ELR (cell line): Measurements from ENCODE around the gene EIF2B1.

Source experiments
- DNase-seq: peaks from one replicate; pipeline ENCODE4 v3.0.0-alpha.2; 2015; ENCODE audit warnings: low read depth

EIF2B1 gene

DNA sequence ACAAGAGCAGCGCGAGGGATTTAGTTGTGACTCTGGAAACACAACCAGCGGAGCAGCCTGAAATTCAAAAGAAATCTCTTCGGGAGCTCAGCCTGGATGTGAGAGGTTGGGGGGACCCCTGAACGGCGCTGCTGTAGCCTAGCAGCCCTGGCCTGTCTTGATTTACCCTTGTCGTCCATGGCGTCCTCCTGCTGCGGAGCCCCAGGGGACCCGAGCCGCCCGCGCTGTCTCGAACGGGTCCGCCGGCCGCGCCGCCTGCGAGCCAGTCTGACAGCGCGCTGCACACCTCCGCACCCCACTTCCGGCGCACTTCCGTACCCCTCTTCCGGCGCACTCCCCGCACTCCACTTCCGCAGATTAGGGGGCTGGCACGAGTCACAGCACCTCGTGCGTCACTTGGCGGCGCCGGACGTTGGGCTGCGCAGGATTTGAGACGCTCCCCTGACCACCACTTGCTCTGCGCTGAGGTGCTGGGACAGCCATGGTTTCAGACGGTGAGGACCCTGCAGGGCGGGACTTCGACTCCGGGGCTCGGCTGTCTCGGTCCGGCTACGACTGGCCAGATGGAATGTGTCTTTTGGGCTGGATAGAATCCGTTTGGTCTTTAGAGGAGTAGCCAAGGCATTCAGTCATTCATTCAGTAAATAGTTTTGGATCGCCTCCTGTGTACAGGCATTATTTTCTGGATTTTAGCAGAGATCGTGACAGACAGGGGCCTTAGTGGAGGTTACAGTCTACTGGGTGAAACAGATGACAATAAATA is at the start of gene EIF2B1, which contains the start of gene GTF2H3:
TSS of gene EIF2B1 (minus strand) at position 308 of the 763 bp plus-strand sequence. CDS start at position 179, 129 bp downstream.
TSS of gene GTF2H3 (plus strand) at position 451 of the 763 bp plus-strand sequence. CDS start at position 482, 31 bp downstream.
- DNase-seq = peak; percentile 98

DNA sequence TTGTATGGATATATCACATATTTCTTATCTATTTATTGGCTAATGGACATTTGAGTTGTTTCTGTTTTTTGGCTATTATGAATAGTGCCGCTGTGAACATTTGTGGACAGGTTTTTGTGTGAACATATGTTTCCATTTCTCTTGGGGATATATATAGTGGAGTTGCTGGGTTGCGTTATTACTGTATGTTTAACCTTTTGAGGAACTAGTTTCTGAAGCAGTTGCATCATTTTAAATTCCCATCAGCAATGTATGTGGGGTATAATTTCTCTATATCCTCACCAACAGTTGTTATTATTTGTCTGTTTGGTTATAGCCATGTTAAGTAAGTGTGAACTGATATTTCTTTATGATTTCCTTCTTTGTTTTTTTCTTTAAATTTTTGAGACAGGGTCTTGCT is 48.1 kb upstream of the EIF2B1 start:
- DNase-seq = no peak

DNA sequence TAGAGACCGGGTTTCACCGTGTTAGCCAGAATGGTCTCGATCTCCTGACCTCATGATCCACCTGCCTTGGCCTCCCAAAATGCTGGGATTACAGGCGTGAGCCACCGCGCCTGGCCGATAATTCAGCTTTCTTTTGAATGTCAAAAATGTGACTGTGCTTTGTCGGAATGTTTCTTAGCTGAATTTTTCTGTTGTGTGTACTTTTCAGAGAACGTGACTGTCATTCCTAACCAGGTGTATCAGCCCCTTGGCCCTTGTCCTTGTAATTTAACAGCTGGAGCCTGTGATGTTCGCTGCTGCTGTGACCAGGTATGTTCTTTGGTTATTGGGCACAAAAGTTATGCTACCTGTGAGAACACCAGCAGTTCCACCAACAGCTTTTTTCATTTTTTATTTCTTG is 45.5 kb upstream of the EIF2B1 start:
- DNase-seq = no peak

DNA sequence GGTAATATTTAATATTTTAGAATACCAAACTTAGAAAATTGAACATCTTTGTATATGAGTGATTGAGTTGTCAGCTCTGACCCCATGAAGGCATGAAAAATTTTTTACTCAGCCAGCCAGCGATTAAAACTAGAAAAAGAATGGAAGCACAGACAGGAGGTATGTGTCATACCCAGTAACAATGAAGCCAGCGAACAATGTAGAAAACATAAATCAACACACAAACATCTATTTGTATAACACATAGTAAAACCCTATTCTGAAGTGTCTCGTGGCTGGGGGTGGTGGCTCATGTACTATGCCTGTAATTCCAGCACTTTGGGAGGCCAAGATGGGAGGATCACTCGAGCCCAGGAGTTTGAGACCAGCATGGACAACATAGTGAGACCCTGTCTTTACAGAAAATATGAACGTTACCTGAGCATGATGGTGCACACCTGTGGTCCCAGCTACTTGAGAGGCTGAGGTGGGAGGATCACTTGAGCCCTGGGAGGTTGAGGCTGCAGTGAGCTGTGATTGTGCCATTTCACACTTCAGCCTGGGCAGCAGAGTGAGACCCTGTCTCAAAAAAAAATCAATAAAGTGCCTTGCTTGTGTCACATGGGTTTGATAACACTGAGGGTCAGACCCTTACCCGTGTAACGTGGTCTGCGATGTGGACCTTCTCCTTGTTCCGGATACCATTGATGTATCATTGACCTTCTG is 43.3 kb upstream of the EIF2B1 start:
- no peak for DNase-seq

DNA sequence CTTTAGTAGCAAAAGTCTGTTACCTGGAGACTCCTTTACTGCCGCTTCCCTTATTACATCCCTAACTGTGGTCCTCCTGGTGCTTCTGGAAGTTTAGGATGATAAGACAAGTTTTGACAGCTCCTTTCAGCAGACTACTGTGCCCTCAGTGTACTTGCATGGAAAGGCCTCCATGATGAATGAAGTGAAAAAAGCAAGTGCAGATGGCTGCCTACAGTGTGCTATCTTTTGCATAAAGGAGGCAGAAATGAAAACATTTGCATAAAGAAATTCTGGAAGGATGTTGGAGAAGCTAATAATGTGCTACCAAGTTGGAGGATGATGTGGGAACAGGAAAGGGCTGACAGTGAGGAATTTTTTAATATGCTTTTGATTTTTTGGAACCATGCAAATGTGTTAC is 42.0 kb upstream of the EIF2B1 start:
- no peak for DNase-seq

DNA sequence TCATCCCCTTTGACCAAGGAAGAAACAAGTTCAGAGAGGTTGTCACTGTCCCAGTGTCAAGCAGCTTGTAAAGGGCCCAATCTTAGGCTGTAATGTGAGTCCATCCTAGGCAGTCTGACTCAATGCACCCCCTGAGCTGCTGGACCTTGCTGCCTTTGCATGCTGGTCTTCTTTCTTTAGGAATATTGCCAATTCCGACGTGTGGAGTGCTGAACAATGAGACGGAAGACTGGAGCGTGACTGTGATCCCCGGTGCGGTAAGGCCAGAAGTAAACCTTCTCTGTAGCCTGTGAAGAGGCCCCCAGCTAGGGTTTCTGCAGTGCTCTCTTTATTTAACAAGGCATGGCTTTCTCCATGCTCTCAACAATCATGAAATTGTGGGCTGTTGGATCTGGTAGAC is 38.4 kb upstream of the EIF2B1 start:
- peak; percentile 18 for DNase-seq

DNA sequence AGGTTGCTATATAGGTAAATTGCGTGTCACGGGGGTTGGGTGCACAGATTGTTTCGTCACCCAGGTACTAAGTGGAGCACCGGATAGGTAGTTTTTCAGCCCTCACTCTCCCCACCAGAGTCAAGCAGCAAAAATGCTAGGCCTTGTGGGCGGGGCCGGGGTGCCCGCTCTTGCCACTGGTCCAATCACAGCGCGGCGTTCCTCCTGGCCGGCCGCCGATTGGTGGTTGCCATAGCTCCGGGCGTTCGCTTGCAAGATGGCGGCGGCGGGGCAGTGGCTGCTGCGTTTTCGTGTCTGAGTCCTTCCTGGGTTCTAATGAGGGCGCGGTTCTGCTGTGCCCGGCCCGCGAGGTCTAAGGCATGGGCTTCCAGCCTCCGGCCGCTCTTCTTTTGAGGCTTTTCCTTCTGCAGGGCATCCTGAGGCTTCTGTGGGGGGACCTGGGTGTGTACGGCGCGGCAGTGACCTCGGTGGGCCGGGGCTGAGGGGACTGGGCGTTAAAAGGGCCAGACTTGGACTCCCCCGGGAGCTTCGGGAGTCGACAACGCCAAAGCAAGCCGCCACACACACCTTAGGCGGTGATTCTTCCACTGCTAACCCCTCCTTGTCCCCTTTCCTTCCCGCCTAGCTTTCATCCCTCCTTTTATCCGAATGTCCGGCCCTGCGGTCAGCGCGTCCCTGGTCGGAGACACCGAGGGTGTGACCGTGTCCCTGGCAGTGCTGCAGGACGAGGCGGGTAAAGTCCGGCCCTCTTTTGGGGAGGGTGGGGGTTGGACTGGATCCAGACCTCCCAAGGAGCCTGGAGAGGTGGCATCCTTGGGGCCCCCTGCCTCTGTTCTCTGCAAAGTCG is 37.6 kb upstream of the EIF2B1 start, which contains the start of gene TCTN2:
TSS of gene TCTN2 (plus strand) at position 232 of the 847 bp plus-strand sequence. CDS start at position 360, 128 bp downstream.
- peak; percentile 95 for DNase-seq

DNA sequence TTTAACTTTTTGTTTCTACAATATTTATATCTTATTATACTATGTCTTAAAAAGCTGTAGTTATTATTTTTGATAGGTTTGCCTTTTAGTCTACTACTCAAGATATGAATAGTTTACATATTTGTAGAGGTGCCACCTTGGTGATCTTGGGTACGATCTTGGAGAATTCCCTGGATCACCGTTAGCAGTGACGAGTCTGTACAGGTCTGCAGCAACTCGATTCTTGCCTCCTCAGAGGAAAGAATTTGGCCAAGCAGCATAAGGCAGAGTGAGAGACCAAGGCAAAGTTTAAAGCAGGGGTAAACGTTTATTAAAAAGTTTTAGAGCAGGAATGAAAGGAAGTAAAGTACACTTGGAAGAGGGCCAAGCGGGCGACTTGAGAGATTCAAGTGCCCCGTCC is 34.3 kb upstream of the EIF2B1 start:
- DNase-seq = no peak

DNA sequence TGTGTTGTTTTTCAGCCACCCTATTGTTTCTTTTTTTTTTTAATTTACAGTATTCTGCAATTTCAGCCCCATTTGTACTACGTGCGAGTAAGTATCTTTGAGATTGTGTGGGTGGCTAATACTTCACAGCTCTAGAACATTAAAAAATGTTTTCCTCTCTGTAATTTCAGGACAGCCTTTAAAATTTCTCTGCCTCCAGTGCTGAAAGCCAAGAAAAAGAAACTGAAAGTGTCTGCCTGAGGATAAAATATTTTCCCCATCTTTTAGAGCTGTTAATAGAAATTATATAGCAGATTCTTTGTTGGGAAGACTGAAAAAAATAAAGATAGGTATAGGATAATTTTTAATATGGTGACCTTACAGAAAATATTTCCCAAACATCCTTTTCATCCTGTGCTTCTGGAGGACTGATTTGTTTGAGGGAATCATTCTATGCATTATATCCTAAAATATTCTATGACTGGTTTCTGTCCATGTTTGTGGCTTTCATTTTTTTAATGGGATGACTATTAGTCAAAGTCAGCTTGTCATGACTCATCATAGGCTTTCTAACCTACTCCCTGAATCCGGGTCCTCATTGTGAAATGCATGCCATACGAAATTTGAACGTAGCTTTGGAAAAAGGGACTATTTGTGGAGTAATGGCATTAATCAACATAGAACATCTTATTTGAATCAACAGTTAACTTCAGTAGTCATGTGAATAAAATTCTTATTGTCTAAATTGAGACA is 26.7 kb upstream of the EIF2B1 start:
- DNase-seq = peak; percentile 95

DNA sequence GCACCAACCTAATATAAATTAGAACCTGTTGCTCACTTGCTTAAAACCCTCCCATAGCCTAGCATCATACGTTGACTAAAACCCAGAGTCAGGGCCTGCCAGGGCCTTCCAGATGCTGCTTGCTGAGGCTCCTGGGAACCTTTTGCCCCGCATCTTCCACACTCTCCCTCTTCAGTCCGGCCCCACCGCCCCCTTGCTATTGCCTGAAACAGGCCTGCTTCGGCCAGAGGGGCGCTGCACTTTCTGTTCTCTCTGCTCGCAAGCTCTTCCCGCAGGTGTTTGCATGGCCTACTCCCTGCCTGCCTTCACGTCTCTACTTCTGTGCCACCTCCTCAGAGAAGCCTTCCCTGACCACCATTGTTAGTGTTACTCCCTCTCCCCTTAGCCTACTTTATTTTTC is 23.7 kb upstream of the EIF2B1 start:
- no peak for DNase-seq

DNA sequence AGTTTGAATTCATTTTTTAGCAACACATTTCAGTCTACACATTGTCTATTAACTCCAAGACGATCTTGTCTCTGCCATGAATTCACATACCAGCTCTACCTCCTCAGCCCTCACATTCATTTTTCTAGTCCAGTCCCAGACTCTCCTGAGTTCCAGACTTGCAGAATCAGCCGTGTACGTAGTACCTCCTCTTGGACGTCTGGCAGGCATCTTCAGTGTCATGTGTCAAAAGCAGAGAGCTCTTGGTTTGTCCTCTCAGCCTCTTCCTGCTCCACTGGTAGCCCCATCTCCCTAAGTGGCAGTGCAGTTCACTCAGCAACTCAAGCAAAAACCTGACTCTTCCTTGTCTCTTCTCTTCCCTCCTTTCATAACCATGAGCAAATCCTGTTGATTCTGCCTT is 22.9 kb upstream of the EIF2B1 start:
- no peak for DNase-seq

DNA sequence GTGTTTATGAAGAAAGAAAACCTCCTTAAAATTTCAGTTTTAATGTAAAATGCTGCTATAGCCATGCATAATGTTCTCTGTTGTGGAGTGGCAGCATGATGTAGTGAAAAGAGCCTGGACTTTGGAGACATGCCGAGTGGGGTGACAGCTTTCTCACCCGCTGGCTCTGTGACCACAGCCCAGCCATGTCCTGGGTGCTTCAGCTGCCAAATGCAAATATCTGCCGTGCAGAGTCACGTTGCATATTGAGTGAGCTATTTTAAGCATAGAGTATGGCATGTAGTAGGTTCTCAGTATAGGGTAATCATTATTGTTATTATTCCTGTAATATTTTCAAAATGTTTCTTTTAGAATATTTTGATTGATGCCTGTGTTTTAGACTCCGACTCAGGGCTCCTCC is 21.9 kb upstream of the EIF2B1 start:
- no peak for DNase-seq

DNA sequence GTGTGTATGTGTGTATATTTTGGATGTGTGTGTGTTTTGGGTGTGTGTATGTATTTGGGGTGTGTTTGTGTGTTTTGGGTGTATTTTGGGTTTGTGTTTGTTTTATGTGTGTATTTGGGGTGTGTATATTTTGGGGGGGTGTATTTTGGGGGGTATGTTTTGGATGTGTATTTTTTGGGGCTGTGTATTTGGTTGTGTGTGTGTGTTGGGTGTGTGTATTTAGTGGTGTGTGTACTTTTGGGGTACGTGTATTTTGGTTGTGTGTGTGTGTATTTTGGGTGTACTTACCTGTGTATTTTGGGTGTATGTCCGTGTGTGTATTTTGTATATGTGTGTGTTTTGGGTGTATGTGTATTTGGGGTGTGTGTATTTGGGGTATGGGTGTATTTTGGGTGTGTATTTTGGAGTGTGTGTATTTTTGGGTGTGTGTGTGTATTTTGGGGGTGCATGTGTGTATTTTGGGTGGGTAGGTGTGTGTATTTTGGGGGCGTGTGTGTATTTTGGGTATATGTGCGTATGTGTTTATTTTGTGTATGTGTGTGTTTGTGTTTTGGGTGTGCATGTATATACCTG is 20.7 kb upstream of the EIF2B1 start:
- no peak for DNase-seq

DNA sequence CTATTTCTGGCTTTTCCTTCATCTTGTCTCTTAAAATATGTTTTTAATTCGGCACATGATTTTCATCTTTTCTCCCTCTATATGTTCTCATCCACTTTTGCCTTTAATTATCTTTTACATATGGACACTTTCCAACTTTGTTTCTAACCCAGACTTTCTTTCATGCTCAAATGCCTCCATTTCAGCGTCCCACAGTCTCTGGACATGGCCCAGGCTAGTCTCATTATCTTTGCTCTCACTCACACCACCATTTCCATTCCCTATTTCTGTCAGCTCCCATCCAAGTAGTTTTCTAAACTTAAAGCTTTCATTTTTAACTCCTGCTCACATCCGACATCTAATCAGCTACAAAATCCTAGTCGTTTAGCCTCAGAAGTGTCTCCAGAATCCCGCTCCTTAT is 14.9 kb upstream of the EIF2B1 start:
- DNase-seq = no peak

DNA sequence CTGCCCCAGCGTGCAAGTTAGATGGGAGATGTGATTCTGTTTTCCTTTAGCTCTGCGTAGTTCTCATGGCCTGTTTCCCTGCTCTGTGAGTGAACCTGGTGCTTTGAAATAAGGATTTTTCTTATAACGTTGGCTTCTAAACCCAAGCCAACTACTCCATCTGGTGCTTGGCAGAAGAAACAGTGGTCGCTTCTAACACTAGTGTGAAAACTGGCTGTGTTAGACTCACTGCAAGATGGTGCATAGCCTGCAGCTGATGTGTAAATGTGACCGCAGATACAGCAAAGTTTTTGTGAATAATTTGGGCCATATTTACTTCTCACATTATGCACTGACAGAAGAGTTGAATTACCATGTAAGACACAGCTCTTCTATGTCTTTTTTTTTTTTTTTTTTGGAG is 12.4 kb upstream of the EIF2B1 start:
- no peak for DNase-seq

DNA sequence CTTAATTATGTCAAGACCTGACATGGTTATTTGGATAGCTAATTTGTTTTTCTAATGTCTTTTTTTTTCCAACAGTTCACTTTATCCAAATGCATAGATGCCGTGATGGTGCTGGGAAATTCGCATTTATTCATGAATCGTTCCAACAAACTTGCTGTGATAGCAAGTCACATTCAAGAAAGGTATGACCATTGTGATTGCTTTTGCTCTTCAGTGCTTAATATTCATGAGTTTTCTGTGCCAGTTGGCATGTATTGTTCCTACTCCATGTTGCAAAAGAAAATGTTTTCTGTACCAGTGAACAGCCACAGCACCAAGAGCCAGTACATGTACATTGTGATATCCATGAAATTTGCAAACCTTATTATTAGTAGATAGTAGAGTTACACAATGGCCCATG is 11.9 kb upstream of the EIF2B1 start:
- DNase-seq = no peak

DNA sequence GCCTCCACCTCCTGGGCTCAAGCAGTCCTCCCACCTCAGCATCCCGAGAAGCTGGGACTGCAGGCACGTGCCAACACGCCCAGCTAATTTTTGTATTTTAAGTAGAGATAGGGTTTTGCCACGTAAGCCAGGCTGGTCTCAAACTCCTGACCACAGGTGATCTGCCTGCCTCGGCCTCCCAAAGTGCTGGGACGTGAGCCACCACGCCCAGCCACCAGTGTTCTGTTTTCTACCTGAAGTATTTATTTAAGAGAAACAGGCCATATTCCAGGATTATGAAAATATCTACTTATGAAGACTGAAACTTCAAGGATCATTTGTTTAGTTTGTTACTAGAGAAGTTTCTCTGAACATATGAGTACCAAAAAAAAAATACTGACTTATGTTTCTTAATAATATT is 10.4 kb upstream of the EIF2B1 start:
- DNase-seq = no peak

DNA sequence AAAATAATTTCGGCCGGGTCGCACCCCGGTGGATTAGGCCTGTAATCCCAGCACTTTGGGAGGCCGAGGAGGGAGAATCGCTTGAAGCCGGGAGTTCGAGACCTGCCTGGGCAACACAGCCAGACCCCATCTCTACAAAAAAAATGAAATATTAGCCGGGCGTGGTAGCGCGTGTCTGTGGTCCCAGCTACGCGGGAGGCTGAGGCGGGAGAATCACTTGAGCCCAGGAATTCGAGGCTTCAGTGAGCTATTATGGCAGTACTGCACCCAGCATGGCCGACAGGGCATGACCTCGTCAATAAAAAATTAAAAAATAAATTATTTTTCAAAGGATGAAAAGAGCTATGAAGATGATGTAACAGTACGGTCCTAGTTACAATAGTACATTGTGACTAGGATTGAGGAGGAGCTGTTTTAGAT is 666 bp upstream of the EIF2B1 start:
- DNase-seq = peak; percentile 26

DNA sequence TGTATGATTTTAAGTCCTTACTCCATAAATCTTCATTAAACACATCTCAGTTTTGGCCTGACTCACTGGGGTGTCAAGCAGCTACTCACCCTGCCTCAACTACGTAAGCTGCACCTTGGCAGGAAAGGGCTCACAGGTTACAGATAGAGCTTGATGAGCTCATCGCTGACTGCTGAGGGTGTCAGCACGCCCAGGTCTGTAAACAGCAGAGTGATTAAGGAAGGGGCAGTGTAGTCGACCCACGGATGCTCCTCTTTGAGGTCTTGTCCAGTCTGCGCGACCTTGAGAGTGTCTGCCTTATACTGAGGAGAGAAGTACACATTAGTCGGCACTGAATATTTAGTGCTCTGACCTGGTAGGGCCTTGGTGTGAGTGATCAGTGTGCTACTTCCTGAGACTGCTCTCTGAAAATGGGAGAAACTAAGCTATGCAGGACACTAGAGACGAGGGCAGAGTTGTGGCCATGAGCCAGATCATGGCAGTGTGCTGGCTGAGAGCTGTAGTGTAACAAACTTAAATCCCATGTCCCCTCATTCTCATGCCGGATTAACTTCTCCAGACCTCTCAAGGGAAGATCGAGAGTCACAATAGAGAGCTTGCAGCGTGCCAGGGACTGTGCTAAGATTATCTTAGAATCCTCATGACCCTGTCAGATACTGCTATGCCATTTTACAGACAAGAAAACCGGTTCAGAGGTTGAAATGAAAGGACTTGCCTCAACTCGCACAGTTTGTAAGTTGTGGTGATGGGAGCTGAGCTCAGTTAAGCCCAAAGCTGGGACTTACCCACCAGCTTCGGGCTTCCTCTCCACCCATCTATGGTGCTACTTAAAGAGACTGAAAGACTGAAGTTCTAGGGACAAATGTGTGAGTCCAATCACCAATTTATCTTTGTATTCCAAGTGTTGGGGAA is 11.6 kb downstream of the EIF2B1 start:
- DNase-seq = peak; percentile 50

DNA sequence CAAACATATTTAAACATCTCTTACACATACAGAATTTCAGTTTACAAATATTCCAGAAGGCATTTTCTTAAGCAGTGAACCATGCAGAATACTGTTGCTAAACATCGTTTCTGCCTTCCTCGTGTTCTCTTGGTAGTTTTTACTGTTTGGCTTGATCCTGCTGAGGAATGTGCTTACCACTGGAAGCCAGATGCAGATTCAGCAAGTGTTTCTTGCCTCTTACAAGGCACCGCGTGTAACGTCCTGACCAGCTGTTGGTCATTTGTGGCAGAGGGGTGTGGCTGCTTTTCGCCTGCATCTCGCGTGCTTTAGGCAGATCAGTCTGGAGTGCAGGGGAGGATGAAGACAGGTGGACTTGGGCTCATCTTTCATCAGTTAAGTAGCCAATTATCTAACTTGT is 12.4 kb downstream of the EIF2B1 start:
- DNase-seq = no peak
